IMR-90 (cell line): ENCODE results near the gene ARHGEF2. TPM values are rescaled to one million over a fixed set of nuclear protein-coding genes. Genes with fewer than 3 reads are reported as not detected.

Experiments
- ATAC-seq: fragments of 200-7000 bp; cut with Tn5 transposase; 2 replicates; pipeline ENCODE4 v1.9.1; 2020; ENCODE audit warnings: low read depth, mild to moderate bottlenecking, moderate library complexity
- BruUV-seq: library from RNA; stranded (reverse); fragments of 400-500 nt; replicated peaks from 2 replicates; lab custom pipeline; 2021; lab: Mats Ljungman, UMichigan
- CTCF ChIA-PET: fragments of 300-600 bp; formaldehyde crosslinking; extraction: SDS; loops from one replicate; lab custom pipeline; 2021; ENCODE audit warnings: antibody characterized with exemption; lab: Yijun Ruan, JAX
- POLR2A ChIA-PET: fragments of 300-600 bp; sonication (Branson Sonifier 250); formaldehyde crosslinking; loops from one replicate; lab custom pipeline; 2022; ENCODE audit warnings: antibody characterized with exemption; ENCODE audit not compliant: unreplicated experiment; lab: Charles Lee
- DNase-seq: peaks from one replicate; pipeline ENCODE4 v3.0.0; 2013
- H2AFZ ChIP-seq: replicated peaks from 2 replicates; pipeline ENCODE3; 2013; ENCODE audit warnings: low read length, mild to moderate bottlenecking; ENCODE audit not compliant: poor library complexity
- H2AK5ac ChIP-seq: 2 replicates; pipeline ENCODE4 v1.6.1; 2013; ENCODE audit warnings: low read depth, low read length, inconsistent platforms
- H2AK9ac ChIP-seq: replicated peaks from 2 replicates; pipeline ENCODE3; 2013; ENCODE audit warnings: mild to moderate bottlenecking, low read depth, low read length, moderate library complexity; ENCODE audit not compliant: poor library complexity
- H2BK120ac ChIP-seq: 2 replicates; pipeline ENCODE4 v1.6.1; 2013; ENCODE audit warnings: low read depth, low read length, inconsistent platforms
- H2BK15ac ChIP-seq: 3 replicates; pipeline ENCODE4 v1.6.1; 2013; ENCODE audit warnings: low read depth, low read length, inconsistent platforms
- H2BK20ac ChIP-seq: 2 replicates; pipeline ENCODE4 v1.6.1; 2013; ENCODE audit warnings: low read depth, mild to moderate bottlenecking, inconsistent platforms, low read length, moderate library complexity
- H2BK5ac ChIP-seq: 2 replicates; pipeline ENCODE4 v1.6.1; 2013; ENCODE audit warnings: mild to moderate bottlenecking, low read depth, low read length, inconsistent platforms; ENCODE audit not compliant: poor library complexity, severe bottlenecking
- H3K14ac ChIP-seq: replicated peaks from 2 replicates; pipeline ENCODE4 v1.6.1; 2013; ENCODE audit warnings: low read depth, low read length, inconsistent platforms
- H3K18ac ChIP-seq: 2 replicates; pipeline ENCODE4 v1.6.1; 2013; ENCODE audit warnings: low read depth, low read length, control low read depth
- H3K23ac ChIP-seq: 2 replicates; pipeline ENCODE4 v1.6.1; 2013; ENCODE audit warnings: low read depth, low read length, inconsistent platforms
- H3K27ac ChIP-seq: 2 replicates; pipeline ENCODE4 v1.5.1; 2013; ENCODE audit warnings: mild to moderate bottlenecking, control low read depth, low read length; ENCODE audit not compliant: insufficient read depth
- H3K27me3 ChIP-seq: 2 replicates; pipeline ENCODE4 v1.6.1; 2013; ENCODE audit warnings: low read length; ENCODE audit not compliant: control insufficient read depth, insufficient read depth
- H3K36me3 ChIP-seq: 2 replicates; pipeline ENCODE4 v1.6.1; 2013; ENCODE audit warnings: low read length, mixed read lengths; ENCODE audit not compliant: control insufficient read depth, insufficient read depth
- H3K4ac ChIP-seq: 2 replicates; pipeline ENCODE4 v1.6.1; 2013; ENCODE audit warnings: low read depth, low read length, inconsistent platforms
- H3K4me1 ChIP-seq: 2 replicates; pipeline ENCODE4 v1.6.1; 2013; ENCODE audit warnings: low read length, mixed read lengths; ENCODE audit not compliant: control insufficient read depth, insufficient read depth
- H3K4me2 ChIP-seq: 2 replicates; pipeline ENCODE4 v1.6.1; 2013; ENCODE audit warnings: low read depth, mild to moderate bottlenecking, control low read depth, low read length, moderate library complexity
- H3K4me3 ChIP-seq: 2 replicates; pipeline ENCODE4 v1.5.1; 2013; ENCODE audit warnings: low read depth, mild to moderate bottlenecking, control low read depth, low read length, moderate library complexity; ENCODE audit not compliant: insufficient read depth
- H3K56ac ChIP-seq: 2 replicates; pipeline ENCODE4 v1.6.1; 2013; ENCODE audit warnings: low read length, inconsistent platforms; ENCODE audit not compliant: insufficient read depth; ENCODE audit errors: extremely low read depth
- H3K79me1 ChIP-seq, 2 experiments: 2 replicates each; pipeline ENCODE4 v1.6.1; 2013; ENCODE audit warnings: low read length in 2 of 2, inconsistent platforms in 1 of 2, low read depth in 1 of 2
- H3K9ac ChIP-seq: 2 replicates; pipeline ENCODE4 v1.6.1; 2013; ENCODE audit warnings: low read depth, low read length, control low read depth
- H3K9me1 ChIP-seq: 2 replicates; pipeline ENCODE4 v1.6.1; 2013; ENCODE audit warnings: low read length, inconsistent platforms; ENCODE audit not compliant: insufficient read depth
- H3K9me3 ChIP-seq: 2 replicates; pipeline ENCODE4 v1.6.1; 2013; ENCODE audit warnings: low read length; ENCODE audit not compliant: control insufficient read depth, insufficient read depth
- H4K20me1 ChIP-seq: 2 replicates; pipeline ENCODE4 v1.6.1; 2013; ENCODE audit warnings: low read length, inconsistent platforms; ENCODE audit not compliant: insufficient read depth
- H4K5ac ChIP-seq: 2 replicates; pipeline ENCODE4 v1.6.1; 2013; ENCODE audit warnings: mild to moderate bottlenecking, low read depth, low read length, control low read depth
- H4K8ac ChIP-seq, 2 experiments: 2 replicates each; pipeline ENCODE4 v1.6.1; 2013; ENCODE audit warnings: low read depth in 2 of 2, low read length in 2 of 2, control low read depth in 1 of 2, inconsistent platforms in 1 of 2
- H4K91ac ChIP-seq: 2 replicates; pipeline ENCODE4 v1.6.1; 2013; ENCODE audit warnings: low read depth, low read length, inconsistent platforms; ENCODE audit not compliant: insufficient read depth
- MAFK ChIP-seq: IDR thresholded peaks from 2 replicates; pipeline ENCODE4 v1.6.1; 2012; ENCODE audit warnings: low read depth, low read length, improper control_type of control experiment
- NFE2L2 ChIP-seq: fragments of 150-350 bp; IDR thresholded peaks from 2 replicates; pipeline ENCODE4 v1.6.1; 2016; ENCODE audit warnings: low read depth, mild to moderate bottlenecking, low read length
- POLR2A ChIP-seq: IDR thresholded peaks from 2 replicates; pipeline ENCODE4 v1.6.1; 2012; ENCODE audit warnings: mild to moderate bottlenecking, low read depth, low read length
- RAD21 ChIP-seq: IDR thresholded peaks from 2 replicates; pipeline ENCODE4 v1.6.1; 2012; ENCODE audit warnings: low read length, improper control_type of control experiment
- SMC3 ChIP-seq: fragments of 150-350 bp; IDR thresholded peaks from 2 replicates; pipeline ENCODE4 v1.6.1; 2016; ENCODE audit warnings: low read depth, mild to moderate bottlenecking, antibody characterized with exemption, low read length, moderate library complexity
- USF2 ChIP-seq: fragments of 150-350 bp; IDR thresholded peaks from 2 replicates; pipeline ENCODE4 v1.6.1; 2017; ENCODE audit warnings: mild to moderate bottlenecking, antibody characterized with exemption, low read length, low read depth
- WGBS, 2 experiments: methylation state at CpG; one replicate each; pipeline versions ENCODE4 v1.1.5 to v1.1.7; 2013; ENCODE audit warnings: missing lambda C conversion rate in 2 of 2; ENCODE audit not compliant: insufficient read length in 1 of 2; ENCODE audit errors: extremely low coverage in 2 of 2; 5-methylcytosine and 5-hydroxymethylcytosine counted together
- dilution Hi-C: fragments of 300-500 bp; cut with HindIII; formaldehyde crosslinking; loops from one replicate; pipeline ENCODE4 v1.14.3; 2018; ENCODE audit warnings: low sequenced_read_pairs; ENCODE audit not compliant: unreplicated experiment
- in situ Hi-C: fragments of 300-500 bp; cut with MboI; formaldehyde crosslinking; loops from 3 replicates; pipeline ENCODE4 v1.14.3; 2019; ENCODE audit warnings: low sequenced_read_pairs, inconsistent platforms, mixed read lengths
- intact Hi-C: fragments of 100-400 bp; cut with micrococcal nuclease; formaldehyde crosslinking; loops from 2 replicates; pipeline ENCODE4 v1.10.0; 2022
- polyA plus RNA-seq, 3 experiments: library from polyadenylated mRNA; depleted of rRNA; stranded (reverse); fragments of >200 nt; gene quantifications; 2 replicates each; pipeline ENCODE4 v1.2.3, GENCODE V29; 2012; ENCODE audit warnings: low replicate concordance in 1 of 3
- total RNA-seq: library from RNA; depleted of rRNA; stranded (reverse); fragments of >200 nt; gene quantifications from 2 replicates; pipeline ENCODE4 v1.2.3, GENCODE V29; 2012
- TF ChIP-seq, protein P1 (sequence below): conservative IDR thresholded peaks from 2 replicates; pipeline ENCODE4 v1.5.1; 2012; ENCODE audit warnings: mild to moderate bottlenecking, low read depth, low read length, improper control_type of control experiment

Gene ARHGEF2
- total and polyA plus RNA-seq, 2 of the 4 experiments (the other 2 are of a cell fraction) = 91.8 to 117 TPM

- in situ Hi-C loops (loop anchor here (5.0 kb wide), 2 partner anchors 49 to 129 kb away; no protein-coding TSS in a partner anchor), intact Hi-C loops (loop anchor here (1.0 kb wide), 2 partner anchors 51 to 128 kb away; no protein-coding TSS in a partner anchor), dilution Hi-C loops (no loop called here)
- Histone ChIP-seq H3K56ac (no peak overlapping the region), H3K4ac (no peak overlapping the region; the same call in 1 of the 2 replicates), H3K14ac (no peak overlapping the region), H3K36me3 (peaks cover 3% of the 10 kb centered on the region; the same call in 1 of the 2 replicates), H3K4me2 (no peak overlapping the region), H4K5ac (no peak overlapping the region), H4K8ac (peak overlapping the region in 1 of 2 experiments; percentile 7; a peak in 1 of 4 replicates), H3K23ac (no peak overlapping the region), H3K27ac (no peak overlapping the region), H3K27me3 (no peaks in the 10 kb centered on the region), H3K4me3 (no peak overlapping the region), H4K20me1 (peaks cover 6% of the 10 kb centered on the region; the same call in 1 of the 2 replicates), H2BK5ac (no peak overlapping the region), H2BK15ac (no peak overlapping the region), H2AK5ac (no peak overlapping the region), H3K9ac (no peak overlapping the region), H3K4me1 (peaks cover 12% of the 10 kb centered on the region), H3K79me1 (peaks cover 0 to 24% of the 10 kb centered on the region in 2 experiments; a peak in 3 of 4 replicates), H2AFZ (peak overlapping the region; percentile 76), H4K91ac (no peak overlapping the region), H2BK120ac (peak overlapping the region; percentile 37; the same call in 1 of the 2 replicates), H3K18ac (no peak overlapping the region), H2BK20ac (peak overlapping the region; percentile 32; the same call in 1 of the 2 replicates), H3K9me1 (peaks cover 10% of the 10 kb centered on the region; the same call in 1 of the 2 replicates), H2AK9ac (peak overlapping the region; percentile 44), H3K9me3 (no peaks in the 10 kb centered on the region)
- peak; percentile 69 for DNase-seq
- no TSS peak for BruUV-seq
- peak; percentile 17; the same call in 1 of the 2 replicates for ATAC-seq
- TF ChIP-seq MAFK (no peak), SMC3 (peak; percentile 66), USF2 (no peak), NFE2L2 (no peak), POLR2A (no peak; the same call in 1 of the 2 replicates), RAD21 (peak; percentile 65)
- TF ChIP-seq, protein P1, sequence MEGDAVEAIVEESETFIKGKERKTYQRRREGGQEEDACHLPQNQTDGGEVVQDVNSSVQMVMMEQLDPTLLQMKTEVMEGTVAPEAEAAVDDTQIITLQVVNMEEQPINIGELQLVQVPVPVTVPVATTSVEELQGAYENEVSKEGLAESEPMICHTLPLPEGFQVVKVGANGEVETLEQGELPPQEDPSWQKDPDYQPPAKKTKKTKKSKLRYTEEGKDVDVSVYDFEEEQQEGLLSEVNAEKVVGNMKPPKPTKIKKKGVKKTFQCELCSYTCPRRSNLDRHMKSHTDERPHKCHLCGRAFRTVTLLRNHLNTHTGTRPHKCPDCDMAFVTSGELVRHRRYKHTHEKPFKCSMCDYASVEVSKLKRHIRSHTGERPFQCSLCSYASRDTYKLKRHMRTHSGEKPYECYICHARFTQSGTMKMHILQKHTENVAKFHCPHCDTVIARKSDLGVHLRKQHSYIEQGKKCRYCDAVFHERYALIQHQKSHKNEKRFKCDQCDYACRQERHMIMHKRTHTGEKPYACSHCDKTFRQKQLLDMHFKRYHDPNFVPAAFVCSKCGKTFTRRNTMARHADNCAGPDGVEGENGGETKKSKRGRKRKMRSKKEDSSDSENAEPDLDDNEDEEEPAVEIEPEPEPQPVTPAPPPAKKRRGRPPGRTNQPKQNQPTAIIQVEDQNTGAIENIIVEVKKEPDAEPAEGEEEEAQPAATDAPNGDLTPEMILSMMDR = peak; percentile 66
- no CpG with 5 or more reads among the region's 1 CpG for WGBS, 2 experiments
- CTCF ChIA-PET = interaction anchor here (0.7 to 2.4 kb wide), 3 partner anchors 45 to 128 kb away, joined by 3 to 11 read pairs (median 7); no protein-coding TSS in a partner anchor
- POLR2A ChIA-PET = interaction anchor here (0.6 kb wide), 1 partner anchor 20 kb away, joined by 3 read pairs; no protein-coding TSS in a partner anchor
These were observed 40.1 kb downstream of the ARHGEF2 start for GRCh38 chr1:155938220-155938627.
